Measurements from ENCODE around the gene INTS6L.
A peak's percentile ranks its signal among the peaks of the same experiment; 100 is the strongest.

The INTS6L gene

GRCh38 chrX:135520553-135521404 lies at the start of gene INTS6L:
Gene INTS6L (plus strand): TSS chrX:135520660. CDS start chrX:135520993, 333 bp downstream.
- no peak for FAIRE-seq
- DNase-seq (ENCODE audit: low spot score): peak; percentile 60

GRCh38 chrX:135476378-135476777 lies 44.1 kb upstream of the INTS6L start:
- DNase-seq (ENCODE audit: low spot score) (no peak), FAIRE-seq (no peak)

GRCh38 chrX:135477576-135477975 lies 42.9 kb upstream of the INTS6L start:
- DNase-seq (ENCODE audit: low spot score) (peak; percentile 45), FAIRE-seq (no peak)

- DNase-seq (ENCODE audit: low spot score) (no peak), FAIRE-seq (no peak)
Measured at GRCh38 chrX:135480076-135480475, 40.4 kb upstream of the INTS6L start.

GRCh38 chrX:135481696-135482179 lies 38.7 kb upstream of the INTS6L start:
- DNase-seq (ENCODE audit: low spot score) (no peak), FAIRE-seq (no peak)

GRCh38 chrX:135484641-135485289 lies 35.7 kb upstream of the INTS6L start:
- FAIRE-seq: no peak
- peak; percentile 3 for DNase-seq (ENCODE audit: low spot score)

- DNase-seq (ENCODE audit: low spot score): no peak
- no peak for FAIRE-seq
Measured at GRCh38 chrX:135489542-135489941, 30.9 kb upstream of the INTS6L start.

GRCh38 chrX:135490979-135491514 lies 29.4 kb upstream of the INTS6L start:
- DNase-seq (ENCODE audit: low spot score) (no peak), FAIRE-seq (no peak)

- FAIRE-seq (no peak), DNase-seq (ENCODE audit: low spot score) (no peak)
Measured at GRCh38 chrX:135494453-135494852, 26.0 kb upstream of the INTS6L start.

GRCh38 chrX:135497736-135498135 lies 22.7 kb upstream of the INTS6L start:
- no peak for FAIRE-seq
- DNase-seq (ENCODE audit: low spot score): no peak

- FAIRE-seq: no peak
- no peak for DNase-seq (ENCODE audit: low spot score)
Measured at GRCh38 chrX:135498236-135498635, 22.2 kb upstream of the INTS6L start.

GRCh38 chrX:135505351-135505750 lies 15.1 kb upstream of the INTS6L start:
- no peak for FAIRE-seq
- DNase-seq (ENCODE audit: low spot score): no peak

GRCh38 chrX:135509885-135510284 lies 10.6 kb upstream of the INTS6L start:
- DNase-seq (ENCODE audit: low spot score): no peak
- no peak for FAIRE-seq

GRCh38 chrX:135512508-135513129 lies 7.8 kb upstream of the INTS6L start:
- DNase-seq (ENCODE audit: low spot score): no peak
- no peak for FAIRE-seq

- DNase-seq (ENCODE audit: low spot score): peak; percentile 10
- no peak for FAIRE-seq
Measured at GRCh38 chrX:135513130-135513515, 7.3 kb upstream of the INTS6L start.

- FAIRE-seq (no peak), DNase-seq (ENCODE audit: low spot score) (no peak)
Measured at GRCh38 chrX:135516376-135516775, 4.1 kb upstream of the INTS6L start.

GRCh38 chrX:135518161-135518560 lies 2.3 kb upstream of the INTS6L start:
- no peak for FAIRE-seq
- DNase-seq (ENCODE audit: low spot score): no peak

- DNase-seq (ENCODE audit: low spot score) (peak; percentile 1), FAIRE-seq (no peak)
Measured at GRCh38 chrX:135520022-135520552, 373 bp upstream of the INTS6L start.

GRCh38 chrX:135521405-135522131 lies 1.1 kb downstream of the INTS6L start:
- FAIRE-seq (no peak), DNase-seq (ENCODE audit: low spot score) (peak; percentile 74)

- DNase-seq (ENCODE audit: low spot score) (no peak), FAIRE-seq (no peak)
Measured at GRCh38 chrX:135522132-135522530, 1.7 kb downstream of the INTS6L start.
